H54 (cell line): ENCODE measurements around the gene ASPA.
"Not testable (repeated sequence)": the region's sequence is repeated elsewhere in the genome, so short reads cannot be mapped to it uniquely, and the experiment has no call there.

Source experiments
- DNase-seq: peaks from one replicate; pipeline ENCODE4 v3.0.0; 2011; ENCODE audit warnings: low spot score, mixed read lengths; ENCODE audit not compliant: insufficient read length
- FAIRE-seq: peaks from 3 replicates; lab custom pipeline; 2011; peaks lifted over from hg19 to GRCh38; lab: Jason Lieb, UNC
- POLR2A ChIP-seq: IDR thresholded peaks from 2 replicates; pipeline ENCODE4 v1.6.1; 2011; ENCODE audit warnings: low read depth, mild to moderate bottlenecking, low read length

Gene ASPA

GRCh38 chr17:3514873-3515272 is 39.1 kb downstream of the ASPA start:
- DNase-seq (no peak), FAIRE-seq (no peak)
- no peak for TF ChIP-seq POLR2A

- DNase-seq, FAIRE-seq: not testable (repeated sequence)
Observed at GRCh38 chr17:3519472-3519871, 43.7 kb downstream of the ASPA start.

- no peak for DNase-seq
- no peak for TF ChIP-seq POLR2A
- FAIRE-seq, result no peak
Observed at GRCh38 chr17:3524024-3524423, 48.2 kb downstream of the ASPA start.

- TF ChIP-seq POLR2A, result no peak
- DNase-seq (no peak), FAIRE-seq (no peak)
Observed at GRCh38 chr17:3526491-3526890, 50.7 kb downstream of the ASPA start.

- no peak for TF ChIP-seq POLR2A
- FAIRE-seq (no peak), DNase-seq (no peak)
Observed at GRCh38 chr17:3526971-3527370, 51.2 kb downstream of the ASPA start.

- FAIRE-seq (no peak), DNase-seq (no peak)
- no peak for TF ChIP-seq POLR2A
Observed at GRCh38 chr17:3527468-3527867, 51.7 kb downstream of the ASPA start.

GRCh38 chr17:3527896-3528295 is 52.1 kb downstream of the ASPA start:
- FAIRE-seq (no peak), DNase-seq (no peak)
- no peak for TF ChIP-seq POLR2A

- TF ChIP-seq POLR2A, result no peak
- no peak for DNase-seq
- no peak for FAIRE-seq
Observed at GRCh38 chr17:3528403-3528851, 52.6 kb downstream of the ASPA start.

GRCh38 chr17:3528880-3529511 is 53.2 kb downstream of the ASPA start:
- TF ChIP-seq POLR2A, result no peak

GRCh38 chr17:3529817-3530741 is 54.3 kb downstream of the ASPA start:
- TF ChIP-seq POLR2A, result no peak
- FAIRE-seq (no peak), DNase-seq (no peak)

More at GRCh38 chr17:3528880-3529511, 53.2 kb downstream of the ASPA start:
- no peak for FAIRE-seq
- peak; percentile 81 for DNase-seq

- FAIRE-seq (no peak), DNase-seq (no peak)
- no peak for TF ChIP-seq POLR2A
Observed at GRCh38 chr17:3531266-3532101, 55.7 kb downstream of the ASPA start.

- TF ChIP-seq POLR2A, result no peak
- FAIRE-seq, result no peak
- no peak for DNase-seq
Observed at GRCh38 chr17:3532106-3532858, 56.5 kb downstream of the ASPA start.

- FAIRE-seq (no peak), DNase-seq (no peak)
- TF ChIP-seq POLR2A, result no peak
Observed at GRCh38 chr17:3532859-3533142, 57.0 kb downstream of the ASPA start.
